Measurements from ENCODE around the gene CNTNAP2. TPM values are rescaled to one million over a fixed set of nuclear protein-coding genes. Genes with fewer than 3 reads are reported as not detected.

Gene CNTNAP2
- total and polyA plus RNA-seq, 4 experiments from 2014 or later: 0.19 to 0.50 (median 0.20) TPM; not detected in 1

DNA sequence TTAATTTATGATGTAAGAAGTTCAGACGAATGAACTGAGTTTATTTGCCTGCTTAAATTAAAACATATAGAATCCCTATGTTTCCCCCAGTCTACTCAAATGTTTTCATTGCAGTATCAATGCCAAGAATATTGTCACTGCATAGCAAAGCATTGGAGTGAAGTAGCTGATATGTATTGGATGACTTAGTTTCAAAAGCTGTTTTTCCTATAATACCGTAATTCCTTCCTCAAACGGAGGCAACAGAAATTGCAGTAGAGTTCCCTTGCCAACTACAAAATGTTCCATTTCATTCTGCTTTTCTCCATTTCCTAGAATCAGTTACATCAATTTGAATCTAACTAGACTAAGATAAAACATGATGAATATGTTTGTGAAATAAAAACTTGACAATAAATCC is 174.1 kb downstream of the CNTNAP2 start:
- CTCF ChIA-PET (ENCODE audit: partially characterized antibody): no interaction called here

DNA sequence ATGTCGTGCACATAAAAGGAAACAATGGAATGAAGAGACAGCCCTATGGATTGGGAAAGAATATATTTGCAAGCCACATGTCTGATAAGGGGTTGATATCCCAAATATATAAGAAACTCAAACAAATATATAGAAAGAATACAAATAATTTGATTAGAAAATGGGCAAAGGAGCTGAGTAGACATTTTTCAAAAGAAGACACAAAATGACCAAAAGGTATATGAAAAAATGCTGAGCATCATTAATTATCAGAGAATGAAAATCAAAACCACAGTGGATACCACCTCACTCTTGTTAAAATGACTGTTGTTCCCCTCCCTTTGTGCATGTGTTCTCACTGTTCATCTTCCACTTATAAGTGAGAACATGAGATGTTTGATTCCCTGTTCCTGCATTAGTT is 175.3 kb downstream of the CNTNAP2 start:
- Histone ChIP-seq H3K27me3 (ENCODE audit: insufficient read depth, low read length) (no peaks in the 10 kb centered on the region), H3K9me3 (ENCODE audit: control insufficient read depth in 1 of 2, low read length in 2 of 2) (no peaks in the 10 kb centered on the region), H3K36me3 (ENCODE audit: insufficient read depth, low read length) (no peaks in the 10 kb centered on the region), H3K27ac (ENCODE audit: low read depth, low read length) (no peak overlapping the region), H3K4me1 (ENCODE audit: insufficient read depth, low read length) (no peaks in the 10 kb centered on the region), H3K4me3 (ENCODE audit: low read length in 2 of 2) (no peak overlapping the region)
- intact Hi-C loops (cut with micrococcal nuclease): no loop called here
- CTCF ChIA-PET (ENCODE audit: partially characterized antibody): no interaction called here
- Mint-ChIP-seq H3K4me1 (no peaks in the 10 kb centered on the region), H3K27ac (no peak overlapping the region), H3K27me3 (no peaks in the 10 kb centered on the region), H3K9me3 (peaks cover 0 to 7% (median under 1%) of the 10 kb centered on the region in 8 donors), H3K4me3 (no peak overlapping the region), H3K36me3 (no peaks in the 10 kb centered on the region)
- no peak for DNase-seq
- POLR2A ChIA-PET (ENCODE audit: partially characterized antibody): no interaction called here

More for the DNA sequence above, 174.1 kb downstream of the CNTNAP2 start:
- Histone ChIP-seq H3K4me3 (ENCODE audit: low read length in 2 of 2) (no peak overlapping the region), H3K36me3 (ENCODE audit: insufficient read depth, low read length) (no peaks in the 10 kb centered on the region), H3K27me3 (ENCODE audit: insufficient read depth, low read length) (no peaks in the 10 kb centered on the region), H3K9me3 (ENCODE audit: control insufficient read depth in 1 of 2, low read length in 2 of 2) (no peaks in the 10 kb centered on the region), H3K4me1 (ENCODE audit: insufficient read depth, low read length) (no peaks in the 10 kb centered on the region), H3K27ac (ENCODE audit: low read depth, low read length) (no peak overlapping the region)
- no peaks in the 10 kb centered on the region for H3K27me3 Mint-ChIP-seq
- H3K4me1 Mint-ChIP-seq: no peaks in the 10 kb centered on the region
- peaks cover 0 to 13% (median 7%) of the 10 kb centered on the region in 8 donors for H3K9me3 Mint-ChIP-seq
- H3K4me3 Mint-ChIP-seq: no peak overlapping the region
- POLR2A ChIA-PET (ENCODE audit: partially characterized antibody): no interaction called here
- intact Hi-C loops (cut with micrococcal nuclease): no loop called here
- DNase-seq: no peak
- H3K36me3 Mint-ChIP-seq: no peaks in the 10 kb centered on the region
- H3K27ac Mint-ChIP-seq: no peak overlapping the region

DNA sequence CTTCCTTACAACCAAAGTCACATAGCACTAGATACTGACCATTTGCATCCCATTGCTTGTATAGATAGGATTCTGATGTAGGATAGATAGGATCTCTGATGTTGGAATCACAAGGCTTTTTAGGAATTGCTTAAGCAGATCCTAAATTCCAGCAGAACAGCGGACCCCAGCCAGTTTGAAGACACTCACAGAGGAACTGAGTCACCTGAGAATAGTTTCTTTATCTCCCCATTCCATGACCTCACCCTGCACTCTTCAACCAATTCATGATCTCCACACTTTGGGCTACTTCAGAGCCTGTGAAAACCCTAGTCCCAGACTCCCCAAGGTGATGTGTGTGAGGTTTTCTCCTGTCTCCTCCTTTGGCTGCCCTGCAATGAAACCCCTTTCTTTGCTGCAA is 179.4 kb downstream of the CNTNAP2 start:
- POLR2A ChIA-PET (ENCODE audit: partially characterized antibody): no interaction called here
- H3K27ac Mint-ChIP-seq: no peak overlapping the region
- peaks cover 0 to 7% (median 1%) of the 10 kb centered on the region in 8 donors for H3K9me3 Mint-ChIP-seq

DNA sequence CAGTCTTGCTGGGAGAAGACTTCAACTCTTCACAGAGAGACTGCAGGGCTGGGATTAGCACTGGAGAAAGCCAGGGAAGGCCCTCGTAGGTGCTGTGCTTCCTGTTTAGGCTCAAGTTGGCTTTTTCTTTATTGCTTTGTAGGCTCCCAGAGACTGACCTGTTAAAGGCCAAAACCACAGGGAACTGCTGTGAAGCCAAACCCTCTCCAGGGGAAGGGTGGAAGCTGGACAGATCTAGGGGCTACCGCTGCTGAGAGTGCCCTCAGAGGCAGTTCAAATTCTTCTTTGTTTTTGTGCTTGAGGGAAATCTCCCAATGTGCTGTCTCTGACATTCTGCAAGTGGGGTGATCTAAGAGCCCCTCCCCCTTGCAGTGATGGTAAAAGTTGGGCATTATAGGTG is 198.4 kb downstream of the CNTNAP2 start:
- ChIA-PET POLR2A (ENCODE audit: partially characterized antibody) (no interaction called here), CTCF (ENCODE audit: partially characterized antibody) (no interaction called here)
- Mint-ChIP-seq H3K27me3 (no peaks in the 10 kb centered on the region), H3K4me3 (no peak overlapping the region), H3K27ac (no peak overlapping the region), H3K36me3 (no peaks in the 10 kb centered on the region), H3K4me1 (no peaks in the 10 kb centered on the region), H3K9me3 (peaks cover 0 to 13% (median 3%) of the 10 kb centered on the region in 8 donors)
- intact Hi-C loops (cut with micrococcal nuclease): no loop called here
- Histone ChIP-seq H3K4me3 (ENCODE audit: low read length in 2 of 2) (no peak overlapping the region), H3K4me1 (ENCODE audit: insufficient read depth, low read length) (no peaks in the 10 kb centered on the region), H3K27me3 (ENCODE audit: insufficient read depth, low read length) (no peaks in the 10 kb centered on the region), H3K36me3 (ENCODE audit: insufficient read depth, low read length) (no peaks in the 10 kb centered on the region), H3K27ac (ENCODE audit: low read depth, low read length) (no peak overlapping the region), H3K9me3 (ENCODE audit: control insufficient read depth in 1 of 2, low read length in 2 of 2) (no peaks in the 10 kb centered on the region)
- no peak for DNase-seq

More for the DNA sequence above, 179.4 kb downstream of the CNTNAP2 start:
- Histone ChIP-seq H3K27me3 (ENCODE audit: insufficient read depth, low read length) (no peaks in the 10 kb centered on the region), H3K4me1 (ENCODE audit: insufficient read depth, low read length) (no peaks in the 10 kb centered on the region), H3K4me3 (ENCODE audit: low read length in 2 of 2) (no peak overlapping the region), H3K9me3 (ENCODE audit: control insufficient read depth in 1 of 2, low read length in 2 of 2) (no peaks in the 10 kb centered on the region), H3K27ac (ENCODE audit: low read depth, low read length) (no peak overlapping the region), H3K36me3 (ENCODE audit: insufficient read depth, low read length) (no peaks in the 10 kb centered on the region)
- H3K36me3 Mint-ChIP-seq: no peaks in the 10 kb centered on the region
- no peak for DNase-seq
- CTCF ChIA-PET (ENCODE audit: partially characterized antibody): no interaction called here
- no peaks in the 10 kb centered on the region for H3K4me1 Mint-ChIP-seq
- H3K4me3 Mint-ChIP-seq: no peak overlapping the region
- H3K27me3 Mint-ChIP-seq: no peaks in the 10 kb centered on the region
- intact Hi-C loops (cut with micrococcal nuclease): loop anchor here (2.0 kb wide), 1 partner anchor 15 kb away; no protein-coding TSS in a partner anchor

DNA sequence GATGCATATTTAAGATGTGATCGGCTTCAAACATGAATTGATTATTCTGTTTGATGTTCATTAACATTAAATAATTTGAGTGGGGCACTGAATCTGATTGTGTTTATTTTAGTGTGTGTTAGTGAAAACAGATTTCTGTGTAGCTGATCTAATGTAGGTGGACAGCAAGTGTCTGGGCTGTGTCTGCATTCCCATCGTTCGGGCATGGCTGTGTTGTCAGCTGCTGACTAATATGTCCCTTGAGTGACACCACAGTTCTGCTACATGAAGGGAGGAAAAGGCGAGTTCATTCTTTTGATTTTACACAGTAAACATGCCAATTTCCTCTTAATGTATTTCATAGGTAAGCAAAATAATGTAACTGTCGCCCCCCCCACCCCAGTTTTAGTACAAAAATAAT is 203.0 kb downstream of the CNTNAP2 start:
- Mint-ChIP-seq H3K9me3 (peaks cover 0 to 8% (median under 1%) of the 10 kb centered on the region in 8 donors), H3K27me3 (no peaks in the 10 kb centered on the region), H3K4me1 (no peaks in the 10 kb centered on the region), H3K36me3 (no peaks in the 10 kb centered on the region), H3K4me3 (no peak overlapping the region), H3K27ac (no peak overlapping the region)
- H3K27me3 ChIP-seq (ENCODE audit: insufficient read depth, low read length): no peaks in the 10 kb centered on the region
- POLR2A ChIA-PET (ENCODE audit: partially characterized antibody): no interaction called here
- intact Hi-C loops (cut with micrococcal nuclease): no loop called here
- H3K4me3 ChIP-seq (ENCODE audit: low read length in 2 of 2): no peak overlapping the region
- H3K36me3 ChIP-seq (ENCODE audit: insufficient read depth, low read length): no peaks in the 10 kb centered on the region
- H3K9me3 ChIP-seq (ENCODE audit: control insufficient read depth in 1 of 2, low read length in 2 of 2): no peaks in the 10 kb centered on the region
- no peak overlapping the region for H3K27ac ChIP-seq (ENCODE audit: low read depth, low read length)
- CTCF ChIA-PET (ENCODE audit: partially characterized antibody): no interaction called here
- no peak for DNase-seq
- no peaks in the 10 kb centered on the region for H3K4me1 ChIP-seq (ENCODE audit: insufficient read depth, low read length)

DNA sequence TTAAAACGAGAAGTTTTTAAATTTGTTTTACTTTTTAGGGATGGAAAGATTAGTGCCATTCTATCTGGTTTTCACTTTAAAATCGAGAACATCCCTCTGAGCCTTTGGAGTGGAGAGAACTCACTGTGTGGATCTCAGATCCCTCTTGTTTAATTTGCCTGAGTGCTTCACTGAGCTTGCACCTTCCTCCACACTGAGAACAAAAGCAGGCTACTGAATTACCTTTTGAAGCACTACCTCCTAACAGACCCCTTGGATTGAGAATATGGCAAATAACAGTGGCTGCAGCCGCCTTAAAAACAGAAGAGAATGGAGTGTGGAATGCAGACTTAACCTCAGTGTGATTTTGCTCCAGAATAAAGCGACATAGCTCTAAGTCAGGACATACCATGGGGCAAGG is 204.7 kb downstream of the CNTNAP2 start:
- CTCF ChIA-PET (ENCODE audit: partially characterized antibody): no interaction called here
- Histone ChIP-seq H3K4me3 (ENCODE audit: low read length in 2 of 2) (no peak overlapping the region), H3K9me3 (ENCODE audit: control insufficient read depth in 1 of 2, low read length in 2 of 2) (no peaks in the 10 kb centered on the region), H3K36me3 (ENCODE audit: insufficient read depth, low read length) (no peaks in the 10 kb centered on the region), H3K27me3 (ENCODE audit: insufficient read depth, low read length) (no peaks in the 10 kb centered on the region), H3K27ac (ENCODE audit: low read depth, low read length) (no peak overlapping the region), H3K4me1 (ENCODE audit: insufficient read depth, low read length) (no peaks in the 10 kb centered on the region)
- DNase-seq: no peak
- Mint-ChIP-seq H3K4me1 (no peaks in the 10 kb centered on the region), H3K27ac (no peak overlapping the region), H3K4me3 (no peak overlapping the region), H3K9me3 (peaks cover 0 to 8% (median 2%) of the 10 kb centered on the region in 8 donors), H3K27me3 (no peaks in the 10 kb centered on the region), H3K36me3 (no peaks in the 10 kb centered on the region)
- POLR2A ChIA-PET (ENCODE audit: partially characterized antibody): no interaction called here
- intact Hi-C loops (cut with micrococcal nuclease): no loop called here

DNA sequence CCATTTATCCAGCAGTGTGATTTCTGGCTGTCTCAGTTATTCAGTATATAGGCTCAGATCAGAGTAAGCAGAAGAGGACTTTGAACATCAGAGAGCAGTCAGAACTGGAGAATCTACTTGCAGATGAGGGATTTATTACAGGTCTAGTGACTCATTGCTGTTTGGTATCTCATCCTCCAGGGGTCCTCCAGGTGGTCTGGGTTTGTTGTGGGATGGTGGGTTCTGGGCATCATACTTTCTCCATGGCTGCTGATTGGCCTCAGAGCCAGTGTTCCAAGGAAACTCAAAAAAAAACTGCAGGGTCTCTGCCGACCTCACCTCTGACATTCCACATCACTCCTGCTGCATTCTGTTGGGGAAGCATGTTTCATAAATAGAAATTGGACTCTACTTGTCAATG is 214.8 kb downstream of the CNTNAP2 start:
- no peaks in the 10 kb centered on the region for H3K27me3 ChIP-seq (ENCODE audit: insufficient read depth, low read length)
- H3K9me3 ChIP-seq (ENCODE audit: control insufficient read depth in 1 of 2, low read length in 2 of 2): no peaks in the 10 kb centered on the region
- DNase-seq: no peak
- H3K4me1 ChIP-seq (ENCODE audit: insufficient read depth, low read length): no peaks in the 10 kb centered on the region
- Mint-ChIP-seq H3K4me3 (no peak overlapping the region), H3K4me1 (no peaks in the 10 kb centered on the region), H3K36me3 (no peaks in the 10 kb centered on the region), H3K27ac (no peak overlapping the region), H3K9me3 (peaks cover 0 to 15% (median 6%) of the 10 kb centered on the region in 8 donors), H3K27me3 (no peaks in the 10 kb centered on the region)
- intact Hi-C loops (cut with micrococcal nuclease): no loop called here
- ChIA-PET POLR2A (ENCODE audit: partially characterized antibody) (no interaction called here), CTCF (ENCODE audit: partially characterized antibody) (no interaction called here)
- no peak overlapping the region for H3K27ac ChIP-seq (ENCODE audit: low read depth, low read length)
- H3K4me3 ChIP-seq (ENCODE audit: low read length in 2 of 2): no peak overlapping the region
- no peaks in the 10 kb centered on the region for H3K36me3 ChIP-seq (ENCODE audit: insufficient read depth, low read length)

DNA sequence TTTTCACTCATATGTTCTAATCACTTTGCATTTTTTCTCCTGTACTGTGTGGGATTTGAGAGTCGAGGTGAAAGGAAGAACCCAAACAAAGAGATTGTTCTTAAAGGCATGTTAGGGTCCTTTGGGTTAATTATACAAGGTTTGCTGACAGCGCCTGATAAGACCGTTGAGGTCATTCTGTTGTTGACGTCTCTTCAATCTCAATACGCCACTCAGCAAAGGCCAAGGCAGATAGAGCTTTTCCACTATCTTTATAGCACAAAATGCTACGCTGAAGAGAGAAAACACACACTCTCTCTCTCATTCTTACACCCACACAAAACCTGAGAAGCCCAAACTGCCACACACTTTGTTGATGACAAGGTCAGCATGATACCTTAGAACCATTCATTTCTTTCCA is 228.7 kb downstream of the CNTNAP2 start:
- no peaks in the 10 kb centered on the region for H3K4me1 Mint-ChIP-seq
- no peak overlapping the region for H3K4me3 Mint-ChIP-seq
- H3K27ac ChIP-seq (ENCODE audit: low read depth, low read length): no peak overlapping the region
- ChIA-PET CTCF (ENCODE audit: partially characterized antibody) (no interaction called here), POLR2A (ENCODE audit: partially characterized antibody) (no interaction called here)
- H3K36me3 ChIP-seq (ENCODE audit: insufficient read depth, low read length): no peaks in the 10 kb centered on the region
- H3K27me3 ChIP-seq (ENCODE audit: insufficient read depth, low read length): no peaks in the 10 kb centered on the region
- peaks cover 0 to 16% (median 2%) of the 10 kb centered on the region in 8 donors for H3K9me3 Mint-ChIP-seq
- no peak overlapping the region for H3K27ac Mint-ChIP-seq
- H3K4me3 ChIP-seq (ENCODE audit: low read length in 2 of 2): no peak overlapping the region
- no peak for DNase-seq
- H3K4me1 ChIP-seq (ENCODE audit: insufficient read depth, low read length): no peaks in the 10 kb centered on the region
- H3K36me3 Mint-ChIP-seq: no peaks in the 10 kb centered on the region
- intact Hi-C loops (cut with micrococcal nuclease): no loop called here
- H3K9me3 ChIP-seq (ENCODE audit: control insufficient read depth in 1 of 2, low read length in 2 of 2): no peaks in the 10 kb centered on the region
- H3K27me3 Mint-ChIP-seq: no peaks in the 10 kb centered on the region
